Measurements from ENCODE around the gene ABHD8. TPM values are rescaled to one million over a fixed set of nuclear protein-coding genes. Genes with fewer than 3 reads are reported as not detected.
A peak's percentile ranks its signal among the peaks of the same experiment; 100 is the strongest.

Gene ABHD8
- total and polyA plus RNA-seq, 2 donors (not counting 1 experiment from before 2014, with no cell fraction given), result 3.9 to 16.8 TPM

- no peak for DNase-seq (ENCODE audit: low read depth in 2 of 2)
- TF ChIP-seq CTCF (conservative IDR thresholded peaks at IDR 0.05 in 1 of 2, IDR thresholded peaks at IDR 0.05 in 1 of 2; ENCODE audit: low read depth in 1 of 2, low read length in 2 of 2), result no peak
- no peak for TF ChIP-seq EZH2 (IDR thresholded peaks at IDR 0.05; ENCODE audit: low read length, missing control alignments)
- Histone ChIP-seq H3K79me2 (ENCODE audit: control insufficient read depth, insufficient read depth, low read length) (no peaks in the 10 kb centered on the region), H4K20me1 (ENCODE audit: control insufficient read depth, extremely low read depth, insufficient read depth, low read length) (no peaks in the 10 kb centered on the region), H3K9me3 (ENCODE audit: control insufficient read depth, insufficient read depth, low read depth, low read length) (no peaks in the 10 kb centered on the region), H3K27me3 (ENCODE audit: control insufficient read depth, insufficient read depth, low read length) (no peaks in the 10 kb centered on the region), H3K27ac (ENCODE audit: insufficient read depth, low read length) (no peak overlapping the region), H3K9ac (ENCODE audit: insufficient read depth, low read length) (no peak overlapping the region), H3K4me2 (ENCODE audit: extremely low read depth, insufficient read depth, low read length) (no peak overlapping the region), H2AFZ (ENCODE audit: low read length) (no peak overlapping the region), H3K4me3 (replicated peaks in 1 of 4; ENCODE audit: control extremely low read depth in 1 of 4, insufficient read depth in 1 of 4, low read depth in 3 of 4, low read length in 4 of 4) (no peak overlapping the region), H3K36me3 (ENCODE audit: control insufficient read depth, insufficient read depth, low read length) (peaks cover 3% of the 10 kb centered on the region), H3K4me1 (ENCODE audit: control insufficient read depth, extremely low read depth, insufficient read depth, low read length) (peaks cover 3% of the 10 kb centered on the region)
Observed at GRCh38 chr19:17339088-17339741, 36.0 kb upstream of the ABHD8 start.

- Histone ChIP-seq H3K4me1 (ENCODE audit: control insufficient read depth, extremely low read depth, insufficient read depth, low read length) (peaks cover 3% of the 10 kb centered on the region), H3K9me3 (ENCODE audit: control insufficient read depth, insufficient read depth, low read depth, low read length) (no peaks in the 10 kb centered on the region), H3K4me3 (replicated peaks in 1 of 4; ENCODE audit: control extremely low read depth in 1 of 4, insufficient read depth in 1 of 4, low read depth in 3 of 4, low read length in 4 of 4) (peak overlapping the region; percentile 77 to 98 (median 88)), H3K36me3 (ENCODE audit: control insufficient read depth, insufficient read depth, low read length) (peaks cover 3% of the 10 kb centered on the region), H3K27ac (ENCODE audit: insufficient read depth, low read length) (no peak overlapping the region), H2AFZ (ENCODE audit: low read length) (no peak overlapping the region), H3K4me2 (ENCODE audit: extremely low read depth, insufficient read depth, low read length) (peak overlapping the region; percentile 82), H3K79me2 (ENCODE audit: control insufficient read depth, insufficient read depth, low read length) (no peaks in the 10 kb centered on the region), H3K9ac (ENCODE audit: insufficient read depth, low read length) (peak overlapping the region; percentile 54), H3K27me3 (ENCODE audit: control insufficient read depth, insufficient read depth, low read length) (no peaks in the 10 kb centered on the region), H4K20me1 (ENCODE audit: control insufficient read depth, extremely low read depth, insufficient read depth, low read length) (no peaks in the 10 kb centered on the region)
- TF ChIP-seq EZH2 (IDR thresholded peaks at IDR 0.05; ENCODE audit: low read length, missing control alignments) (no peak), CTCF (conservative IDR thresholded peaks at IDR 0.05 in 1 of 2, IDR thresholded peaks at IDR 0.05 in 1 of 2; ENCODE audit: low read depth in 1 of 2, low read length in 2 of 2) (no peak)
- no peak for DNase-seq (ENCODE audit: low read depth in 2 of 2)
Observed at GRCh38 chr19:17338433-17339078, 35.3 kb upstream of the ABHD8 start.

- TF ChIP-seq EZH2 (IDR thresholded peaks at IDR 0.05; ENCODE audit: low read length, missing control alignments), result no peak
- TF ChIP-seq CTCF (conservative IDR thresholded peaks at IDR 0.05 in 1 of 2, IDR thresholded peaks at IDR 0.05 in 1 of 2; ENCODE audit: low read depth in 1 of 2, low read length in 2 of 2), result no peak
- no peaks in the 10 kb centered on the region for H4K20me1 ChIP-seq (ENCODE audit: control insufficient read depth, extremely low read depth, insufficient read depth, low read length)
- peak overlapping the region; percentile 29 for H3K27ac ChIP-seq (ENCODE audit: insufficient read depth, low read length)
Observed at GRCh38 chr19:17337675-17338432, 34.6 kb upstream of the ABHD8 start.

More at GRCh38 chr19:17337675-17338432, 34.6 kb upstream of the ABHD8 start:
- DNase-seq (ENCODE audit: low read depth in 2 of 2), result no peak
- Histone ChIP-seq H3K4me2 (ENCODE audit: extremely low read depth, insufficient read depth, low read length) (peak overlapping the region; percentile 82), H3K9ac (ENCODE audit: insufficient read depth, low read length) (peak overlapping the region; percentile 54), H3K4me3 (replicated peaks in 1 of 4; ENCODE audit: control extremely low read depth in 1 of 4, insufficient read depth in 1 of 4, low read depth in 3 of 4, low read length in 4 of 4) (peak overlapping the region; percentile 77 to 98 (median 88)), H3K9me3 (ENCODE audit: control insufficient read depth, insufficient read depth, low read depth, low read length) (no peaks in the 10 kb centered on the region), H2AFZ (ENCODE audit: low read length) (peak overlapping the region; percentile 77), H3K79me2 (ENCODE audit: control insufficient read depth, insufficient read depth, low read length) (no peaks in the 10 kb centered on the region), H3K4me1 (ENCODE audit: control insufficient read depth, extremely low read depth, insufficient read depth, low read length) (peaks cover 3% of the 10 kb centered on the region), H3K36me3 (ENCODE audit: control insufficient read depth, insufficient read depth, low read length) (peaks cover 3% of the 10 kb centered on the region), H3K27me3 (ENCODE audit: control insufficient read depth, insufficient read depth, low read length) (no peaks in the 10 kb centered on the region)
